Measurements from ENCODE around the gene DUSP12. TPM values are rescaled to one million over a fixed set of nuclear protein-coding genes. Genes with fewer than 3 reads are reported as not detected.
"Not testable (repeated sequence)": the region's sequence is repeated elsewhere in the genome, so short reads cannot be mapped to it uniquely, and the experiment has no call there.

The DUSP12 gene
- total RNA-seq, 1 experiment from 2014 or later: 38.7 TPM

- in situ Hi-C loops (cut with HindIII; ENCODE audit: low pct_unique_long_range_greater_than_20kb, low sequenced_read_pairs): no loop called here
- no peak for DNase-seq (ENCODE audit: low read depth, low spot score)
Measured at GRCh38 chr1:161743231-161743630, 6.4 kb upstream of the DUSP12 start.

- in situ Hi-C loops (cut with HindIII; ENCODE audit: low pct_unique_long_range_greater_than_20kb, low sequenced_read_pairs): no loop called here
- no peak for DNase-seq (ENCODE audit: low read depth, low spot score)
Measured at GRCh38 chr1:161747801-161748200, 1.8 kb upstream of the DUSP12 start.

GRCh38 chr1:161763522-161764098 is 14.0 kb downstream of the DUSP12 start:
- in situ Hi-C loops (cut with HindIII; ENCODE audit: low pct_unique_long_range_greater_than_20kb, low sequenced_read_pairs): no loop called here
- peak; percentile 51 for DNase-seq (ENCODE audit: low read depth, low spot score)

GRCh38 chr1:161766102-161766981 is 16.8 kb downstream of the DUSP12 start, which contains the start of gene ATF6:
TSS of gene ATF6 (plus strand) at chr1:161766320. CDS start at chr1:161766361, 41 bp downstream.
- in situ Hi-C loops (cut with HindIII; ENCODE audit: low pct_unique_long_range_greater_than_20kb, low sequenced_read_pairs): no loop called here

GRCh38 chr1:161768461-161768860 is 18.9 kb downstream of the DUSP12 start:
- in situ Hi-C loops (cut with HindIII; ENCODE audit: low pct_unique_long_range_greater_than_20kb, low sequenced_read_pairs): no loop called here
- DNase-seq (ENCODE audit: low read depth, low spot score): no peak

More at GRCh38 chr1:161766102-161766981, 16.8 kb downstream of the DUSP12 start, which contains the start of gene ATF6:
- DNase-seq (ENCODE audit: low read depth, low spot score): peak; percentile 93

GRCh38 chr1:161768986-161769672 is 19.5 kb downstream of the DUSP12 start:
- no peak for DNase-seq (ENCODE audit: low read depth, low spot score)
- in situ Hi-C loops (cut with HindIII; ENCODE audit: low pct_unique_long_range_greater_than_20kb, low sequenced_read_pairs): no loop called here

- DNase-seq (ENCODE audit: low read depth, low spot score); in situ Hi-C loops (cut with HindIII; ENCODE audit: low pct_unique_long_range_greater_than_20kb, low sequenced_read_pairs): not testable (repeated sequence)
Measured at GRCh38 chr1:161769673-161770045, 20.1 kb downstream of the DUSP12 start.

- DNase-seq (ENCODE audit: low read depth, low spot score): no peak
- in situ Hi-C loops (cut with HindIII; ENCODE audit: low pct_unique_long_range_greater_than_20kb, low sequenced_read_pairs): no loop called here
Measured at GRCh38 chr1:161770250-161770649, 20.7 kb downstream of the DUSP12 start.

GRCh38 chr1:161771161-161771560 is 21.6 kb downstream of the DUSP12 start:
- in situ Hi-C loops (cut with HindIII; ENCODE audit: low pct_unique_long_range_greater_than_20kb, low sequenced_read_pairs): no loop called here
- no peak for DNase-seq (ENCODE audit: low read depth, low spot score)

GRCh38 chr1:161771973-161772372 is 22.4 kb downstream of the DUSP12 start:
- in situ Hi-C loops (cut with HindIII; ENCODE audit: low pct_unique_long_range_greater_than_20kb, low sequenced_read_pairs): no loop called here
- DNase-seq (ENCODE audit: low read depth, low spot score): no peak

- no peak for DNase-seq (ENCODE audit: low read depth, low spot score)
- in situ Hi-C loops (cut with HindIII; ENCODE audit: low pct_unique_long_range_greater_than_20kb, low sequenced_read_pairs): no loop called here
Measured at GRCh38 chr1:161772397-161772796, 22.8 kb downstream of the DUSP12 start.

- in situ Hi-C loops (cut with HindIII; ENCODE audit: low pct_unique_long_range_greater_than_20kb, low sequenced_read_pairs): no loop called here
- DNase-seq (ENCODE audit: low read depth, low spot score): no peak
Measured at GRCh38 chr1:161773791-161774190, 24.2 kb downstream of the DUSP12 start.

GRCh38 chr1:161777261-161777660 is 27.7 kb downstream of the DUSP12 start:
- in situ Hi-C loops (cut with HindIII; ENCODE audit: low pct_unique_long_range_greater_than_20kb, low sequenced_read_pairs): no loop called here
- no peak for DNase-seq (ENCODE audit: low read depth, low spot score)

- no peak for DNase-seq (ENCODE audit: low read depth, low spot score)
- in situ Hi-C loops (cut with HindIII; ENCODE audit: low pct_unique_long_range_greater_than_20kb, low sequenced_read_pairs): no loop called here
Measured at GRCh38 chr1:161778522-161778921, 28.9 kb downstream of the DUSP12 start.

- in situ Hi-C loops (cut with HindIII; ENCODE audit: low pct_unique_long_range_greater_than_20kb, low sequenced_read_pairs): no loop called here
- DNase-seq (ENCODE audit: low read depth, low spot score): no peak
Measured at GRCh38 chr1:161779393-161779792, 29.8 kb downstream of the DUSP12 start.

GRCh38 chr1:161781995-161782394 is 32.4 kb downstream of the DUSP12 start:
- no peak for DNase-seq (ENCODE audit: low read depth, low spot score)
- in situ Hi-C loops (cut with HindIII; ENCODE audit: low pct_unique_long_range_greater_than_20kb, low sequenced_read_pairs): no loop called here

GRCh38 chr1:161782886-161783285 is 33.3 kb downstream of the DUSP12 start:
- in situ Hi-C loops (cut with HindIII; ENCODE audit: low pct_unique_long_range_greater_than_20kb, low sequenced_read_pairs): no loop called here
- no peak for DNase-seq (ENCODE audit: low read depth, low spot score)

GRCh38 chr1:161784968-161785367 is 35.4 kb downstream of the DUSP12 start:
- in situ Hi-C loops (cut with HindIII; ENCODE audit: low pct_unique_long_range_greater_than_20kb, low sequenced_read_pairs): no loop called here

More at GRCh38 chr1:161784968-161785367, 35.4 kb downstream of the DUSP12 start:
- no peak for DNase-seq (ENCODE audit: low read depth, low spot score)

Data from SK-MEL-5 (cell line).